ENCODE results near the gene THSD4. TPM values are rescaled to one million over a fixed set of nuclear protein-coding genes. Genes with fewer than 3 reads are reported as not detected.

THSD4 gene
- total RNA-seq, 4 donors from 2014 or later, result 2.7 to 49.2 (median 15.8) TPM

GRCh38 chr15:71518661-71519060, 403.4 kb downstream of the THSD4 start:
- TF ChIP-seq, protein P1, sequence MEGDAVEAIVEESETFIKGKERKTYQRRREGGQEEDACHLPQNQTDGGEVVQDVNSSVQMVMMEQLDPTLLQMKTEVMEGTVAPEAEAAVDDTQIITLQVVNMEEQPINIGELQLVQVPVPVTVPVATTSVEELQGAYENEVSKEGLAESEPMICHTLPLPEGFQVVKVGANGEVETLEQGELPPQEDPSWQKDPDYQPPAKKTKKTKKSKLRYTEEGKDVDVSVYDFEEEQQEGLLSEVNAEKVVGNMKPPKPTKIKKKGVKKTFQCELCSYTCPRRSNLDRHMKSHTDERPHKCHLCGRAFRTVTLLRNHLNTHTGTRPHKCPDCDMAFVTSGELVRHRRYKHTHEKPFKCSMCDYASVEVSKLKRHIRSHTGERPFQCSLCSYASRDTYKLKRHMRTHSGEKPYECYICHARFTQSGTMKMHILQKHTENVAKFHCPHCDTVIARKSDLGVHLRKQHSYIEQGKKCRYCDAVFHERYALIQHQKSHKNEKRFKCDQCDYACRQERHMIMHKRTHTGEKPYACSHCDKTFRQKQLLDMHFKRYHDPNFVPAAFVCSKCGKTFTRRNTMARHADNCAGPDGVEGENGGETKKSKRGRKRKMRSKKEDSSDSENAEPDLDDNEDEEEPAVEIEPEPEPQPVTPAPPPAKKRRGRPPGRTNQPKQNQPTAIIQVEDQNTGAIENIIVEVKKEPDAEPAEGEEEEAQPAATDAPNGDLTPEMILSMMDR (IDR thresholded peaks at IDR 0.05), result no peak
- DNase-seq (ENCODE audit: low spot score), result no peak
- ATAC-seq (ENCODE audit: low FRiP score), result no peak

DNA sequence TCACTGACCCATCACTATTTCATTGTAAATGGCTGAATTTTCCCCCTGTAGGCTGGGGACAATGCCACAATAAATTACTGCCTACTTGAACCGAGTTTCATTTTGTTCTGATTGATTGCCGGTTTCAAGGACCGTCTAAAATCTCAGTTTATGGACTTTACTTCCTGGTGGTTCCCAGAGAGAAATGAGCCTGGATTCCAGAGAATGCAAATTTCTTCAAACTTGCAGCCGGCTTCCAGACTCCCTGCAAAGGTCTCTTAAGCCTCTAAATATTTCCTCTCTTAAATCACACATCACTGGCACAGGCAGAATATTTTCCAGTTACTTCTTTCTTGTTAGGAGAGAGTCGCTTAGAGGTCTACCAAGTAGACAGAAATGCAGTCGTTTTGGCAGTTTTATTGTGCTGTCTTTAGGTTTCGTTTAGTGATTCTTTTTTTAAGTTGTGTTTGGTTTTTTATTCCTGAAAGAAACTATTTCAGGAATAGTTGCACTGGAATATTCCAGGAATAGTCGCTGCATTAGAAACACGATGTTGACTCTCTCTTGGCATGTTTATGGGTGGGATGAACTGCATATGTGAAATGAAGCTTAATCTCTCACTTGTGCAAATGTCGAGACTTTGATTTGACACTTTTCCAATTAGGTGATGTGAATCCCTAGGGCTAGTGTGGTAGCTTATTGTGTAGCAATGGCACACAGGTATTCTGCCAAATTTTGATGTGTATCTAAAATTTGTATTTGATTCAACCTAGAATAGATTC, 411.0 kb downstream of the THSD4 start:
- ATAC-seq (ENCODE audit: low FRiP score), result peak; percentile 25
- TF ChIP-seq, protein P1 (IDR thresholded peaks at IDR 0.05), result no peak
- DNase-seq (ENCODE audit: low spot score), result no peak

DNA sequence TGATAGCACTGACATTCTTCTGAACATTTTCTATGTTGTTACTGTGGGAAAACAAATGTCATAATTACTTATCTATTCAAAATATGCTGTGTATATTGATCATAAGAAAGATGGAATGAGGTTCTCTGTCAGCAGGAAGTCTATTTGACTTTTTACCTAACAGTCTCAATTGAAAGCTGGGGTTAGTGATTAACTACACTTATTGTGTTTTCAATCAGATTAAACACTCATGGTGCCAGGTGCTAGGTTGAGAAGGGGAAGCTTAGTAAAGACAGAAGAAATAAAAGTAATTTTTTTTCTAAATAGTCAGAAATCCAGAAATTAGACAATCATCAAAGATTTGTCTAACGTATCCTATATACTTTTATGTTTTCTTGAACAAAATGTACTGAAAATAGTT, 414.1 kb downstream of the THSD4 start:
- no peak for DNase-seq (ENCODE audit: low spot score)
- ATAC-seq (ENCODE audit: low FRiP score), result no peak
- TF ChIP-seq, protein P1 (IDR thresholded peaks at IDR 0.05), result no peak

GRCh38 chr15:71530116-71530515, 414.8 kb downstream of the THSD4 start:
- no peak for ATAC-seq (ENCODE audit: low FRiP score)
- no peak for DNase-seq (ENCODE audit: low spot score)
- TF ChIP-seq, protein P1 (IDR thresholded peaks at IDR 0.05), result no peak

- TF ChIP-seq, protein P1 (IDR thresholded peaks at IDR 0.05), result no peak
These were observed 417.7 kb downstream of the THSD4 start for GRCh38 chr15:71532994-71533393.

GRCh38 chr15:71538181-71538580, 422.9 kb downstream of the THSD4 start:
- TF ChIP-seq, protein P1 (IDR thresholded peaks at IDR 0.05), result no peak
- no peak for ATAC-seq (ENCODE audit: low FRiP score)
- DNase-seq (ENCODE audit: low spot score), result no peak

More at GRCh38 chr15:71532994-71533393, 417.7 kb downstream of the THSD4 start:
- DNase-seq (ENCODE audit: low spot score) (no peak), ATAC-seq (ENCODE audit: low FRiP score) (no peak)

DNA sequence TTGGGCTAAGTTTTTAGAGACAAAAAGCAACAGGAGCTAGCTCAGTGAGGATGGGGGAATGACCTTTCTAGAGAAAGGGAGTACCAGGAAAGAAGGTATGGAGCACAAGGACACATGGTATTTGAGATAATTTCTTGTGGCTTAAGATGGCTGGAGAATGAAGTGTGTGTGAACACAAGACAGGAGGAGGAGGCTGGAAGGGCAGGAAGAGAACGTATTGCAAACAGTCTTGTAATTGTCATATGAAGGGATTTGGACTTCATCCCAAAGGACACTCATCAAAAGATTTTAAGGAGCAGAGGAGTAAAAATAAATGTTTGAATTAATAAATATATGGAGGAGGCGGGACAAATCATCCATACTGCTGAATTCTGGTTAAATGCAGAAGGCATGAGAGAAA, 426.5 kb downstream of the THSD4 start:
- DNase-seq (ENCODE audit: low spot score) (no peak), ATAC-seq (ENCODE audit: low FRiP score) (no peak)
- TF ChIP-seq, protein P1 (IDR thresholded peaks at IDR 0.05), result no peak
